Large intestine (tissue), 3 donors: ENCODE results near the gene HEYL. TPM values are rescaled to one million over a fixed set of nuclear protein-coding genes. Genes with fewer than 3 reads are reported as not detected.
A peak's percentile ranks its signal among the peaks of the same experiment; 100 is the strongest.

Source experiments
- DNase-seq, 2 donors: peaks; one replicate each; pipeline versions ENCODE4 v3.0.0 to v3.0.0-alpha.2; 2013
- H3K27ac ChIP-seq: one replicate; pipeline ENCODE4 v1.5.1; 2013; ENCODE audit warnings: low read length
- H3K27me3 ChIP-seq: 2 replicates; pipeline ENCODE4 v1.6.1; 2013; ENCODE audit warnings: low read length; ENCODE audit not compliant: control insufficient read depth, insufficient read depth
- H3K36me3 ChIP-seq: 2 replicates; pipeline ENCODE4 v1.6.1; 2013; ENCODE audit warnings: low read length; ENCODE audit not compliant: control insufficient read depth, insufficient read depth
- H3K4me1 ChIP-seq: one replicate; pipeline ENCODE4 v1.6.1; 2013; ENCODE audit warnings: low read length; ENCODE audit not compliant: control insufficient read depth, insufficient read depth
- H3K4me3 ChIP-seq: one replicate; pipeline ENCODE4 v1.5.1; 2013; ENCODE audit warnings: low read length
- H3K9me3 ChIP-seq: one replicate; pipeline ENCODE4 v1.6.1; 2013; ENCODE audit warnings: mild to moderate bottlenecking, low read depth, low read length, moderate library complexity; ENCODE audit not compliant: control insufficient read depth
- WGBS: methylation state at CpG from one replicate; pipeline ENCODE4 v1.1.5; 2013; ENCODE audit warnings: low lambda C conversion rate; ENCODE audit not compliant: insufficient coverage; 5-methylcytosine and 5-hydroxymethylcytosine counted together
- polyA plus RNA-seq: library from polyadenylated mRNA; unstranded; fragments of 120-200 nt; gene quantifications from one replicate; pipeline ENCODE4 v1.2.1, GENCODE V29; 2013

HEYL gene
- polyA plus RNA-seq, 1 donor: 6.4 TPM

GRCh38 chr1:39632323-39632681, 7.1 kb downstream of the HEYL start:
- Histone ChIP-seq H3K4me3 (no peak overlapping the region), H3K36me3 (no peaks in the 10 kb centered on the region), H3K9me3 (no peaks in the 10 kb centered on the region), H3K27me3 (peaks cover 53% of the 10 kb centered on the region), H3K4me1 (peaks cover 4% of the 10 kb centered on the region), H3K27ac (no peak overlapping the region)
- no CpG with 5 or more reads among the region's 5 CpGs for WGBS
- DNase-seq: no peak

- H3K27ac ChIP-seq: no peak overlapping the region
- peaks cover 51% of the 10 kb centered on the region for H3K27me3 ChIP-seq
- H3K4me1 ChIP-seq: peaks cover 4% of the 10 kb centered on the region
- WGBS: no CpG with 5 or more reads among the region's 16 CpGs
- no peak overlapping the region for H3K4me3 ChIP-seq
- H3K9me3 ChIP-seq: no peaks in the 10 kb centered on the region
- no peak for DNase-seq
- H3K36me3 ChIP-seq: no peaks in the 10 kb centered on the region
These were observed 7.8 kb downstream of the HEYL start for GRCh38 chr1:39631361-39632322.

GRCh38 chr1:39628807-39629350, 10.6 kb downstream of the HEYL start:
- no peaks in the 10 kb centered on the region for H3K9me3 ChIP-seq
- WGBS: 100% methylated on average over 3 of the region's 11 CpGs

GRCh38 chr1:39626646-39627045, 12.8 kb downstream of the HEYL start:
- H3K4me1 ChIP-seq: no peaks in the 10 kb centered on the region
- H3K27ac ChIP-seq: no peak overlapping the region
- no peak for DNase-seq

More at GRCh38 chr1:39628807-39629350, 10.6 kb downstream of the HEYL start:
- no peak overlapping the region for H3K4me3 ChIP-seq
- DNase-seq: no peak
- H3K27ac ChIP-seq: no peak overlapping the region
- peaks cover 32% of the 10 kb centered on the region for H3K27me3 ChIP-seq
- no peaks in the 10 kb centered on the region for H3K36me3 ChIP-seq
- H3K4me1 ChIP-seq: peaks cover 4% of the 10 kb centered on the region

GRCh38 chr1:39625462-39626273, 13.8 kb downstream of the HEYL start:
- Histone ChIP-seq H3K4me3 (no peak overlapping the region), H3K9me3 (no peaks in the 10 kb centered on the region), H3K36me3 (no peaks in the 10 kb centered on the region), H3K4me1 (no peaks in the 10 kb centered on the region), H3K27ac (no peak overlapping the region), H3K27me3 (peaks cover 9% of the 10 kb centered on the region)
- no CpG with 5 or more reads among the region's 11 CpGs for WGBS
- peak; percentile 22 to 24 for DNase-seq

More at GRCh38 chr1:39626646-39627045, 12.8 kb downstream of the HEYL start:
- Histone ChIP-seq H3K4me3 (no peak overlapping the region), H3K27me3 (peaks cover 12% of the 10 kb centered on the region), H3K9me3 (no peaks in the 10 kb centered on the region), H3K36me3 (no peaks in the 10 kb centered on the region)
- WGBS: no CpG with 5 or more reads among the region's 16 CpGs

GRCh38 chr1:39625009-39625408, 14.4 kb downstream of the HEYL start:
- Histone ChIP-seq H3K4me3 (no peak overlapping the region), H3K4me1 (no peaks in the 10 kb centered on the region), H3K36me3 (no peaks in the 10 kb centered on the region), H3K27me3 (peaks cover 9% of the 10 kb centered on the region), H3K9me3 (no peaks in the 10 kb centered on the region), H3K27ac (no peak overlapping the region)
- no peak for DNase-seq
- WGBS: no CpG with 5 or more reads among the region's 8 CpGs

- H3K36me3 ChIP-seq: no peaks in the 10 kb centered on the region
- no peak overlapping the region for H3K27ac ChIP-seq
- no peaks in the 10 kb centered on the region for H3K9me3 ChIP-seq
- H3K4me1 ChIP-seq: no peaks in the 10 kb centered on the region
- H3K27me3 ChIP-seq: peaks cover 11% of the 10 kb centered on the region
- no peak overlapping the region for H3K4me3 ChIP-seq
- no peak for DNase-seq
- no CpG with 5 or more reads among the region's 6 CpGs for WGBS
These were observed 16.4 kb downstream of the HEYL start for GRCh38 chr1:39623053-39623452.

- Histone ChIP-seq H3K4me3 (no peak overlapping the region), H3K36me3 (no peaks in the 10 kb centered on the region), H3K4me1 (no peaks in the 10 kb centered on the region), H3K9me3 (no peaks in the 10 kb centered on the region), H3K27ac (no peak overlapping the region), H3K27me3 (peaks cover 11% of the 10 kb centered on the region)
- no CpG with 5 or more reads among the region's 3 CpGs for WGBS
- no peak for DNase-seq
These were observed 17.0 kb downstream of the HEYL start for GRCh38 chr1:39622427-39622826.

- no peak for DNase-seq
- Histone ChIP-seq H3K4me3 (no peak overlapping the region), H3K27me3 (peaks cover 5% of the 10 kb centered on the region), H3K4me1 (no peaks in the 10 kb centered on the region), H3K27ac (no peak overlapping the region), H3K9me3 (no peaks in the 10 kb centered on the region), H3K36me3 (no peaks in the 10 kb centered on the region)
- no CpG with 5 or more reads among the region's 3 CpGs for WGBS
These were observed 18.7 kb downstream of the HEYL start for GRCh38 chr1:39620659-39621165.

GRCh38 chr1:39617488-39618049, 21.9 kb downstream of the HEYL start:
- no peaks in the 10 kb centered on the region for H3K36me3 ChIP-seq
- no peak overlapping the region for H3K4me3 ChIP-seq
- no peaks in the 10 kb centered on the region for H3K4me1 ChIP-seq
- peaks cover 3% of the 10 kb centered on the region for H3K27me3 ChIP-seq
- H3K9me3 ChIP-seq: no peaks in the 10 kb centered on the region
- DNase-seq: no peak
- 100% methylated on average over 1 of the region's 4 CpGs for WGBS
- H3K27ac ChIP-seq: no peak overlapping the region
